Erythroblast (primary cell): Measurements from ENCODE around the gene FAM83E.

Experiments
- GATA1 ChIP-seq: IDR thresholded peaks from 2 replicates; pipeline ENCODE4 v1.6.1; 2011; ENCODE audit warnings: low read depth, mild to moderate bottlenecking, control low read depth, low read length, moderate library complexity
- POLR2A ChIP-seq: IDR thresholded peaks from 2 replicates; pipeline ENCODE4 v1.6.1; 2011; ENCODE audit warnings: mild to moderate bottlenecking, low read length

DNA sequence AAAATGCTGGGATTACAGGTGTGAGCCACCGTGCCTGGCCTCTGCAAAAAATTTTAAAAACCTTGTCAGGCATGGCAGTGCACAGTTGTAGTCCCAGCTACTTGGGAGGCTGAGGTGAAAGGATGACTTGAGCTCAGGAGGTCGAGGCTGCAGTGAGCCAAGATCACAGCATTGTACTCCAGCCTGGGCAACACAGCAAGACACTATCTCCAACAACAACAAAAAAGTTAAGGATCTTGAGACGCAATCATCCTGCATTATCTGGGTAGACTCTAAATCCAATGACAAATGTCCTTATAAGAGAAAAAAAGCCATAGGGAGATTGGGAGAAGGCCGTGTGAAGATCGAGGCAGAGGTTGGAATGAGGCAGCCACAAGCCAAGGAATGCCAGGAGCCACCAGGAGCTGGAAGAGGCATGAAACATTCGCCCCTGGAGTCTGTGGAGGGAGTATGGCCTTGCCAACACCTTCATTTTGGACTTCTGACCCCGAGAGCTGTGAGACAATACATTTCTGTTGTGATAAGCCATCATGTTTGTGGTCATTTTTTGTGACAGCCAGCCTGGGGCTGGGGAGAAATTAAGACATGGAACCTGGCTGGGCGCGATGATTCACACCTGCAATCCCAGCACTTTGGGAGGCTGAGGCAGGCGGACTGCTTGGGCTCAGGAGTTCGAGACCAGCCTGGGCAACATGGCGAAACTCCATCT, 36.3 kb upstream of the FAM83E start:
- no peak for TF ChIP-seq POLR2A
- no peak for TF ChIP-seq GATA1
